Measurements from ENCODE around the gene CBX2. TPM values are rescaled to one million over a fixed set of nuclear protein-coding genes. Genes with fewer than 3 reads are reported as not detected.

Gene CBX2
- total RNA-seq, 1 donor from 2014 or later: 9.9 TPM

GRCh38 chr17:79824893-79825579 lies 47.1 kb downstream of the CBX2 start:
- no peak for TF ChIP-seq CTCF (IDR thresholded peaks at IDR 0.05)
- H3K36me3 Mint-ChIP-seq (ENCODE audit: unreplicated experiment): no peaks in the 10 kb centered on the region
- no peaks in the 10 kb centered on the region for H3K9me3 Mint-ChIP-seq (ENCODE audit: unreplicated experiment)
- no peak overlapping the region for H3K4me3 Mint-ChIP-seq (ENCODE audit: unreplicated experiment)
- no peak overlapping the region for H3K27ac Mint-ChIP-seq (ENCODE audit: unreplicated experiment)
- peaks cover 9% of the 10 kb centered on the region for H3K4me1 Mint-ChIP-seq (ENCODE audit: unreplicated experiment)
- DNase-seq (ENCODE audit: extremely low spot score, unreplicated experiment): no peak
- H3K27me3 Mint-ChIP-seq (ENCODE audit: unreplicated experiment): peaks cover 6% of the 10 kb centered on the region

DNA sequence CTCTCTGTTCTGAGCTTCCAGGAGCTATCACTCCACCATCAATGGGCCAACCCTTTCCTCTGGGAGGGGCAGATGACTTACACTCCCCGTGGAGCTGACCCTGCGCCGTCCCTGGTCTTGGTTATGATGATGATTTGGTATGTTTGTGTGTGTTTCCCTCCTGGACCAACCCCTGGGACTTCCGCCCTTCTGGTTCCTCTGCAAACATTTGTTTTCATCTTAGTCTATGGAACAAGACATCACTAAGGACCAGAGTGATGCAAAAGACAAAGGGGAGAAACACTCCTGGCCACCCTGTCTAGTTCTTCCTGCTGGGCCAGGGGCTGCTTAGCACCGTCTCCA lies 47.6 kb downstream of the CBX2 start:
- Mint-ChIP-seq H3K4me3 (ENCODE audit: unreplicated experiment) (no peak overlapping the region), H3K36me3 (ENCODE audit: unreplicated experiment) (no peaks in the 10 kb centered on the region), H3K27ac (ENCODE audit: unreplicated experiment) (no peak overlapping the region), H3K27me3 (ENCODE audit: unreplicated experiment) (peaks cover 6% of the 10 kb centered on the region), H3K9me3 (ENCODE audit: unreplicated experiment) (no peaks in the 10 kb centered on the region), H3K4me1 (ENCODE audit: unreplicated experiment) (peaks cover 9% of the 10 kb centered on the region)
- DNase-seq (ENCODE audit: extremely low spot score, unreplicated experiment): no peak
- no peak for TF ChIP-seq CTCF (IDR thresholded peaks at IDR 0.05)

DNA sequence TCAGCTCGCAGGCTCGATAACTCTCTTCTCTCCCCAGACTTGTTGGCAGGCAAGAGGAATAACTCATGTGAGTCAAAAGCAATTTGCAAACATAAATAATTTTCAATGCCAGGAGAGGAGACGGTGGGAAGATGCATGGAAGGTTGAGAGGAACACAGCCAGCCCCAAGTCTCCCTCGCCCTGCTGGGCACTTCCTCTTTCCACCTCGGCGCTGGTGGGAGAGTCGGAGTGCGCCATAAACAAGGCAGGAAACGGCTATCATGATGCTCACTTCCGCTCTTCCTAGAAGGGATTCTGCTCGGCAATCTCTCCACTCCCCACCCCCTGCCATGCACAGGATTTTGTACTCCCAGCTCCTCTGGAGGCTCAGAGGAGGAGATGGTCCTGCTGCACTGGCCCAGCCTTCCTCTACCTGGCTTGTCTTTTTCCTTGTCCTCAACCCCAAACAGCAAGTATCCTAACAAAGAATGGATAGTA lies 48.3 kb downstream of the CBX2 start:
- Mint-ChIP-seq H3K4me3 (ENCODE audit: unreplicated experiment) (no peak overlapping the region), H3K27ac (ENCODE audit: unreplicated experiment) (no peak overlapping the region), H3K36me3 (ENCODE audit: unreplicated experiment) (no peaks in the 10 kb centered on the region), H3K9me3 (ENCODE audit: unreplicated experiment) (no peaks in the 10 kb centered on the region), H3K4me1 (ENCODE audit: unreplicated experiment) (peaks cover 9% of the 10 kb centered on the region), H3K27me3 (ENCODE audit: unreplicated experiment) (peaks cover under 1% of the 10 kb centered on the region)
- no peak for TF ChIP-seq CTCF (IDR thresholded peaks at IDR 0.05)
- no peak for DNase-seq (ENCODE audit: extremely low spot score, unreplicated experiment)

DNA sequence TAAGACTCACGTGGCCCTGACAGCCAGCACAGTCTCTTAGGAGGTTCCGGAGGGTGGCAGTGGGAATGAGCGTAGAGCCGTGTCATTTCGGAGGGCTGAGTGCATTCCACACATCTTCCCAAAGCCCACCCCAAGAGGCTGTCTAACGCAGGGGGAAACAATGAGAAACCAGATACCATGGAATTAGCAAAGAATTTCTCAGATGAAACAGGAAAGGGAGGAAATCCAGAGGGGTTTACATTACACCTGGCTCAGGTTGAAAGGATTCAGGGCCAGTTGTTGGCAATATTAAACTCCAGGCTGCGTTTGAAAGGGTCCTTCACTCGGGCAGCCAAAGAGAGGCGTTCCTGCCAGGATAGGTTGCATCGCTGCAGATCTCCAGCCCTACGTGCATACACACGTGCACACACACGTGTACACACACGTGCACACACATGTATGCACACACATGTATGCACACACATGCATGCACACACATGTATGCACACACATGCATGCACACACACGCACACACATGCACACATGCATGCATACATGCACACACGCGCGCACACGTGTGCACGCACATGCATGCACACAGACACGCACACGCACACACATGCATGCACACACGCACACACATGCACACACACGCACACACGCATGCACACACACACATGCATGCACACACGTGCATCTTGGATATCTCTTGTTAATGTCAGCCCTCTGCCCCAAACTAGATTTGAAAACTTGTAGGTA lies 49.1 kb downstream of the CBX2 start:
- no peaks in the 10 kb centered on the region for H3K9me3 Mint-ChIP-seq (ENCODE audit: unreplicated experiment)
- DNase-seq (ENCODE audit: extremely low spot score, unreplicated experiment): no peak
- no peak overlapping the region for H3K4me3 Mint-ChIP-seq (ENCODE audit: unreplicated experiment)
- no peak for TF ChIP-seq CTCF (IDR thresholded peaks at IDR 0.05)
- H3K27me3 Mint-ChIP-seq (ENCODE audit: unreplicated experiment): no peaks in the 10 kb centered on the region
- no peaks in the 10 kb centered on the region for H3K36me3 Mint-ChIP-seq (ENCODE audit: unreplicated experiment)
- H3K4me1 Mint-ChIP-seq (ENCODE audit: unreplicated experiment): peaks cover 15% of the 10 kb centered on the region
- H3K27ac Mint-ChIP-seq (ENCODE audit: unreplicated experiment): no peak overlapping the region

DNA sequence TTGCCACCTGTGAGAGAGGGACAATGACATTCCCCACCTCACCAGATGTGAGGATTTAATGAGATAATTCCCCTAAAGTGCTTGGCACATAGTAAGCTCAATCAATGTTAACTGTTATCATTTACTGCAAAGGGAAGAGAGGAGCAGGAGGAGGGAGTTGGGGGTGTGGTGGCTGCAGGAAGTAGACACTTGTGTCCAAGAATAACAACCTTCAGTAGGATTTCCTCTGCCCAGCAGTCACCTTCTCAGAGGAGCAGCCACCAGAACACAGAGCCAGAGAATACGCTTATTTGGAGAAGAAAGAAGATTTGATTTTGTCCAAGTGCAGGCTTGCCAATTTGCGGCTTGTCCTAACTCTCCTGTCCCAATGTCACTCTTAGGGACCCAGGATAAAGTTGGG lies 51.1 kb downstream of the CBX2 start:
- Mint-ChIP-seq H3K4me1 (ENCODE audit: unreplicated experiment) (peaks cover 22% of the 10 kb centered on the region), H3K4me3 (ENCODE audit: unreplicated experiment) (no peak overlapping the region), H3K9me3 (ENCODE audit: unreplicated experiment) (no peaks in the 10 kb centered on the region), H3K27me3 (ENCODE audit: unreplicated experiment) (no peaks in the 10 kb centered on the region), H3K27ac (ENCODE audit: unreplicated experiment) (no peak overlapping the region), H3K36me3 (ENCODE audit: unreplicated experiment) (peaks cover 3% of the 10 kb centered on the region)
- DNase-seq (ENCODE audit: extremely low spot score, unreplicated experiment): no peak
- no peak for TF ChIP-seq CTCF (IDR thresholded peaks at IDR 0.05)
